OCI-LY3 (cell line): ENCODE measurements around the gene BORCS8.
"Not testable (repeated sequence)": the region's sequence is repeated elsewhere in the genome, so short reads cannot be mapped to it uniquely, and the experiment has no call there.

ENCODE experiments used
- H2AFZ ChIP-seq: fragments of 200-600, 300-600 bp; shearing (Covaris generic); 2 replicates; pipeline ENCODE4 v1.6.0; 2014; ENCODE audit warnings: antibody characterized with exemption, low read depth, low read length
- H3K27ac ChIP-seq: fragments of 200-600, 300-600 bp; sonication (generic); 2 replicates; pipeline ENCODE4 v1.5.1; 2014; ENCODE audit warnings: mild to moderate bottlenecking, low read length, moderate library complexity, mixed read lengths
- H3K27me3 ChIP-seq: fragments of 200-600, 300-600 bp; sonication (generic); 2 replicates; pipeline ENCODE4 v1.6.1; 2014; ENCODE audit warnings: low read depth, low read length, mixed read lengths
- H3K36me3 ChIP-seq: fragments of 200-600, 300-600 bp; sonication (generic); replicated peaks from 2 replicates; pipeline ENCODE3; 2014; ENCODE audit warnings: low read depth, low read length, mixed read lengths
- H3K4me1 ChIP-seq: fragments of 300-600, 200-600 bp; sonication (generic); 2 replicates; pipeline ENCODE4 v1.6.1; 2014; ENCODE audit warnings: low read length, mixed read lengths
- H3K4me2 ChIP-seq: fragments of 200-600, 300-600 bp; sonication (generic); 2 replicates; pipeline ENCODE4 v1.6.1; 2014; ENCODE audit warnings: low read length, mixed read lengths
- H3K4me3 ChIP-seq: fragments of 300-600, 200-600 bp; sonication (generic); 2 replicates; pipeline ENCODE4 v1.5.1; 2014; ENCODE audit warnings: antibody characterized with exemption, mild to moderate bottlenecking, low read length, moderate library complexity
- H3K79me2 ChIP-seq: fragments of 300-600, 200-600 bp; shearing (Covaris generic); 2 replicates; pipeline ENCODE4 v1.6.1; 2014; ENCODE audit warnings: mild to moderate bottlenecking, low read length, mixed read lengths
- H3K9ac ChIP-seq: fragments of 300-600, 200-600 bp; shearing (Covaris generic); 2 replicates; pipeline ENCODE4 v1.6.0; 2014; ENCODE audit warnings: mild to moderate bottlenecking, low read length, moderate library complexity
- H3K9me3 ChIP-seq: fragments of 200-600, 300-600 bp; shearing (Covaris generic); 2 replicates; pipeline ENCODE4 v1.6.1; 2014; ENCODE audit warnings: low read length, mixed read lengths; ENCODE audit not compliant: insufficient read depth
- H4K20me1 ChIP-seq: fragments of 200-600, 300-600 bp; sonication (generic); 2 replicates; pipeline ENCODE4 v1.6.1; 2016; ENCODE audit warnings: low read length, mixed read lengths; ENCODE audit not compliant: insufficient read depth
- CTCF ChIP-seq: fragments of 200-600, 300-600 bp; sonication (generic); IDR thresholded peaks from 2 replicates; pipeline ENCODE4 v1.5.1; 2014; ENCODE audit warnings: antibody characterized with exemption, low read length, low read depth
- EZH2phosphoT487 ChIP-seq: fragments of 200-600 bp; shearing (Covaris generic); IDR thresholded peaks from 2 replicates; pipeline ENCODE4 v1.6.1; 2018; ENCODE audit warnings: antibody characterized with exemption, mixed run types, low read depth

The BORCS8 gene

GRCh38 chr19:19224852-19225494 lies 33.0 kb upstream of the BORCS8 start:
- H3K4me1 ChIP-seq, result no peaks in the 10 kb centered on the region
- H3K36me3 ChIP-seq, result no peaks in the 10 kb centered on the region
- peaks cover 9% of the 10 kb centered on the region; the same call in 1 of the 2 replicates for H3K27me3 ChIP-seq
- no peaks in the 10 kb centered on the region for H3K9me3 ChIP-seq
- no peak overlapping the region for H3K27ac ChIP-seq
- no peak overlapping the region for H3K4me3 ChIP-seq
- no peaks in the 10 kb centered on the region for H4K20me1 ChIP-seq
- H3K9ac ChIP-seq, result no peak overlapping the region
- no peak overlapping the region for H2AFZ ChIP-seq
- no peak for TF ChIP-seq CTCF
- no peak for TF ChIP-seq EZH2phosphoT487
- H3K79me2 ChIP-seq, result no peaks in the 10 kb centered on the region
- no peak overlapping the region for H3K4me2 ChIP-seq

GRCh38 chr19:19224150-19224851 lies 32.3 kb upstream of the BORCS8 start:
- no peaks in the 10 kb centered on the region for H3K4me1 ChIP-seq
- H3K27me3 ChIP-seq, result peaks cover 6% of the 10 kb centered on the region; the same call in 1 of the 2 replicates
- H4K20me1 ChIP-seq, result no peaks in the 10 kb centered on the region
- H3K4me3 ChIP-seq, result no peak overlapping the region
- TF ChIP-seq EZH2phosphoT487 (no peak), CTCF (no peak)
- no peaks in the 10 kb centered on the region for H3K79me2 ChIP-seq
- H3K9me3 ChIP-seq, result no peaks in the 10 kb centered on the region
- H2AFZ ChIP-seq, result no peak overlapping the region
- H3K36me3 ChIP-seq, result no peaks in the 10 kb centered on the region
- no peak overlapping the region for H3K9ac ChIP-seq
- no peak overlapping the region for H3K4me2 ChIP-seq
- H3K27ac ChIP-seq, result no peak overlapping the region

- Histone ChIP-seq H3K9me3 (no peaks in the 10 kb centered on the region), H3K4me1 (no peaks in the 10 kb centered on the region), H2AFZ (no peak overlapping the region), H3K79me2 (no peaks in the 10 kb centered on the region), H3K9ac (no peak overlapping the region), H3K4me3 (no peak overlapping the region), H3K27ac (no peak overlapping the region), H3K36me3 (no peaks in the 10 kb centered on the region), H3K4me2 (no peak overlapping the region), H3K27me3 (peaks cover 2% of the 10 kb centered on the region; the same call in 1 of the 2 replicates), H4K20me1 (no peaks in the 10 kb centered on the region)
- TF ChIP-seq EZH2phosphoT487, result no peak
- no peak for TF ChIP-seq CTCF
These were observed 31.7 kb upstream of the BORCS8 start for GRCh38 chr19:19223636-19224035.

- no peak overlapping the region for H3K4me3 ChIP-seq
- TF ChIP-seq EZH2phosphoT487, result no peak
- no peak for TF ChIP-seq CTCF
- H4K20me1 ChIP-seq, result no peaks in the 10 kb centered on the region
- H3K27me3 ChIP-seq, result no peaks in the 10 kb centered on the region; the same call in 1 of the 2 replicates
- H3K9ac ChIP-seq, result no peak overlapping the region
- no peaks in the 10 kb centered on the region for H3K9me3 ChIP-seq
- no peak overlapping the region for H3K27ac ChIP-seq
- H3K79me2 ChIP-seq, result no peaks in the 10 kb centered on the region
- H3K36me3 ChIP-seq, result no peaks in the 10 kb centered on the region
- no peak overlapping the region for H3K4me2 ChIP-seq
- H2AFZ ChIP-seq, result no peak overlapping the region
- no peaks in the 10 kb centered on the region for H3K4me1 ChIP-seq
These were observed 31.1 kb upstream of the BORCS8 start for GRCh38 chr19:19223060-19223459.

GRCh38 chr19:19221000-19221399 lies 29.0 kb upstream of the BORCS8 start:
- not testable (repeated sequence) for H3K36me3 ChIP-seq, H3K9ac ChIP-seq, H4K20me1 ChIP-seq, H3K4me2 ChIP-seq, H3K79me2 ChIP-seq, H3K4me3 ChIP-seq, H3K9me3 ChIP-seq, H3K27ac ChIP-seq, H2AFZ ChIP-seq, H3K4me1 ChIP-seq
- 0 out of 2 replicates have a peak, but pooled peaks cover 10% of the 10 kb centered on the region for H3K27me3 ChIP-seq
